Airway epithelial cell (primary cell): ENCODE measurements around the gene TRIP11. TPM values are rescaled to one million over a fixed set of nuclear protein-coding genes. Genes with fewer than 3 reads are reported as not detected.

ENCODE experiments used
- total RNA-seq: library from RNA; depleted of rRNA; stranded (reverse); fragments of >200 nt; gene quantifications from 2 replicates; pipeline ENCODE4 v1.2.3, GENCODE V29; 2015

Gene TRIP11
- 8.4 and 11.9 TPM in 2 replicates for total RNA-seq

DNA sequence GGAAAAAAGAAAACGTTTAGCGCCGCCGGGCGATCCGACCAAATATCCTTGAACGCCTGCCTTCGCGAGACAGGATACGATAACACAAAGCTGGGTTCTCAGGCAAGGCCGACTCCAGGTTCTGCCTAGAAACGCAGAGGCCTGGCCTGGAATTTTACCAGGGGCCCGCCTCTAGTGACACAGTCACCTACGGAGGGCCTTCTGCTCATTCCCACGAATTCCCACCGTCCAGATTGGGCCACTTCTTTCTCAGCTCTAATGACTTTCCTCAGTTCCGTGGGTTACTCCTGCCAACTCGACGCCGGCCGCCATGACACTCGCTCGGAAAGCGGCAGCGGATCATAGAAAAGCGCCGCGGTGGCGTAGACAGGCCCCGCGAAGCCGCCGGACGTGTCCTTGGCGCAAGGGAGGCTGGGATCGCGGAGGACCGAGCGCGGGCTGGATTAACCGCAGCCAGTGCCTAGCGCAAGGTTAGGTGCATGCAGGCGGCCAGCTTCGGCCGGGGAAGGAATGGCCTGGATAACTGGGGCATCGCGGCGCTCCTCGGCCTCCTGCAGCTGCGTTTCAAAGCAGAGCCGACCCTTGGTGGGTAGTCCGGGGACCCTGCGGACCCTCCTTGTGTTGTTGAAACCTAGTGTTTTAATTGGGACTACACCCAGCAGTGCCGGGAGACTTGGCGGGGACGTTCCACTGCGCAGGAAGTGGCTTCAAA lies at the start of gene TRIP11:
Gene TRIP11, minus strand, starts transcription at position 341 of the 712 bp plus-strand sequence. CDS start 374 bp downstream, outside the sequence.

DNA sequence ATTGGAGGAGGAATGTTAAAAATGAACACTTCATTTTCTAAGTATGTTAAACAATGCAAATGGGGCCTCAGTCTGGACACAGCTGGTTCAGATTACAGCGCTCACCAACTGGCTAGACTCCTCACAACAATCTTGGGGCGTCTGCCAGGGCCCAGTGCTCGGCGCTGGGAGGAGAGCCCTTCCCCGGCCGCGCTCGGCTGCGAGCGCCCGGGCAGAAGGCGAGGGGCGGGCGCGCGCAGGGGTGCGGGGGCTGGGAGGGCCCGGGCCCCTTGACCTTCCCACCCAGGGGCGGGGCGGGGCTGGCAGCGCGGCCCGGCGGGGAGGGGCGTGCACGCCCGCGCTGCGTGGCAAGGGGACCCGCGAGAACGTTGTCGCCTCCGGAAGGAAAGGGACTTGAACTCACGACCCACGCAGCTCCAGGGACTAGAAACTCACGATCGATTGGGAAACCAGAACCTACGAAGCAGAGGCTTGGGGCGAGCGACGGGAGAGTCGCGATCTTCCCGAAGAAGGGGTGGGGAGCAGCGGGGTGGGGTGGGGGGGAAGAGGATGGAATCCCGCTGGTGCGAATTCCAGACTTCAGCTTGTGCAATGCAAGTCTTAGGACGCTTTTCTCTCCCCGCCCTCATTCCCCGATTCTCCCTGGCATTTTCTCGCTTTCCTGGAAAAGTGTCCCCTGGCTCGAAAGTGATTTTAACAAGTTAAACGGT lies 92.2 kb downstream of the TRIP11 start, which contains the start of gene FBLN5:
Gene FBLN5, minus strand, starts transcription at position 220 of the 710 bp plus-strand sequence. CDS start 465 bp downstream, outside the sequence.

Other genes with a start within 250 kb of the TRIP11 start
- 20.7 and 24.5 TPM in 2 replicates for gene TC2N, start 172.5 kb downstream of the TRIP11 start, total RNA-seq
- gene FBLN5, start 92.4 kb downstream of the TRIP11 start, total RNA-seq, result 1.9 and 2.8 TPM in 2 replicates
- gene ATXN3, start 66.5 kb upstream of the TRIP11 start, total RNA-seq, result 12.8 and 51.0 TPM in 2 replicates
- 255 and 487 TPM in 2 replicates for gene NDUFB1, start 81.6 kb upstream of the TRIP11 start, total RNA-seq
- gene CPSF2, start 81.9 kb upstream of the TRIP11 start, total RNA-seq, result 30.8 and 35.5 TPM in 2 replicates